GM23338 (cell line): Measurements from ENCODE around the gene GPATCH2. TPM values are rescaled to one million over a fixed set of nuclear protein-coding genes. Genes with fewer than 3 reads are reported as not detected.

ENCODE experiments used
- ATAC-seq: fragments of 200-7000 bp; cut with Tn5 transposase; 3 replicates; pipeline ENCODE4 v1.9.1; 2020
- DNase-seq: peaks from one replicate; pipeline ENCODE4 v3.0.0-alpha.2; 2015; ENCODE audit warnings: low spot score
- H2AFZ ChIP-seq: fragments of 200-600 bp; sonication (generic); 2 replicates; pipeline ENCODE4 v1.8.0; 2016; ENCODE audit warnings: antibody characterized with exemption, mild to moderate bottlenecking, moderate library complexity
- H3F3A ChIP-seq: fragments of 200-600 bp; sonication (generic); replicated peaks from 2 replicates; pipeline ENCODE4 v1.8.0; 2017; ENCODE audit warnings: antibody characterized with exemption, mixed run types, low read depth
- H3K27ac ChIP-seq: fragments of 200-600 bp; sonication (generic); 2 replicates; pipeline ENCODE4 v1.6.1; 2016; ENCODE audit warnings: low read depth
- H3K27me3 ChIP-seq: fragments of 200-600 bp; sonication (generic); 2 replicates; pipeline ENCODE4 v1.8.0; 2016; ENCODE audit warnings: mild to moderate bottlenecking, mixed run types, moderate library complexity; ENCODE audit not compliant: insufficient read depth
- H3K36me3 ChIP-seq: fragments of 200-600 bp; sonication (generic); 2 replicates; pipeline ENCODE4 v1.8.0; 2016; ENCODE audit warnings: mild to moderate bottlenecking; ENCODE audit not compliant: insufficient read depth
- H3K4me1 ChIP-seq: fragments of 200-600 bp; sonication (generic); 2 replicates; pipeline ENCODE4 v1.8.0; 2016; ENCODE audit warnings: mild to moderate bottlenecking, moderate library complexity; ENCODE audit not compliant: insufficient read depth
- H3K4me2 ChIP-seq: fragments of 200-600 bp; sonication (generic); 2 replicates; pipeline ENCODE4 v1.7.1; 2017; ENCODE audit warnings: mixed run types
- H3K4me3 ChIP-seq: fragments of 200-600 bp; sonication (generic); 2 replicates; pipeline ENCODE4 v1.6.1; 2016; ENCODE audit warnings: mixed run types
- H3K79me2 ChIP-seq: fragments of 200-600 bp; sonication (generic); replicated peaks from 2 replicates; pipeline ENCODE4 v1.8.0; 2017; ENCODE audit warnings: mild to moderate bottlenecking; ENCODE audit not compliant: insufficient read depth
- H3K9me2 ChIP-seq: fragments of 200-600 bp; sonication (generic); 2 replicates; pipeline ENCODE4 v1.8.0; 2017; ENCODE audit not compliant: insufficient read depth
- H4K20me1 ChIP-seq: fragments of 200-600 bp; sonication (generic); replicated peaks from 2 replicates; pipeline ENCODE4 v1.8.0; 2017; ENCODE audit warnings: mild to moderate bottlenecking; ENCODE audit not compliant: insufficient read depth
- H3K27ac Mint-ChIP-seq: 2 replicates; pipeline ENCODE4 v1.8.0; 2020; ENCODE audit warnings: inconsistent platforms, mild to moderate bottlenecking, moderate library complexity, mixed read lengths
- H3K27me3 Mint-ChIP-seq: 3 replicates; pipeline ENCODE4 v1.8.0; 2022; ENCODE audit warnings: low read depth, mild to moderate bottlenecking, moderate library complexity, mixed read lengths, inconsistent platforms; ENCODE audit not compliant: insufficient read depth, poor library complexity
- H3K36me3 Mint-ChIP-seq: 3 replicates; pipeline ENCODE4 v1.8.0; 2021; ENCODE audit warnings: low read depth, mild to moderate bottlenecking, inconsistent platforms, moderate library complexity, mixed read lengths
- H3K4me1 Mint-ChIP-seq: 3 replicates; pipeline ENCODE4 v1.8.0; 2020; ENCODE audit warnings: mild to moderate bottlenecking, inconsistent platforms, mixed read lengths
- H3K4me3 Mint-ChIP-seq: 3 replicates; pipeline ENCODE4 v1.8.0; 2021; ENCODE audit warnings: moderate library complexity, mild to moderate bottlenecking, inconsistent platforms, mixed read lengths
- H3K9me3 Mint-ChIP-seq: 3 replicates; pipeline ENCODE4 v1.8.0; 2020; ENCODE audit warnings: moderate library complexity, mild to moderate bottlenecking, inconsistent platforms, mixed read lengths
- CREB1 ChIP-seq: fragments of 250-450 bp; sonication (Bioruptor Pico); IDR thresholded peaks from 2 replicates; pipeline ENCODE4 v1.5.0; 2020; ENCODE audit warnings: low read depth, mild to moderate bottlenecking, moderate library complexity
- EZH2 ChIP-seq: fragments of 200-600 bp; sonication (generic); IDR thresholded peaks from one replicate; pipeline ENCODE4 v1.8.0; 2017; ENCODE audit warnings: antibody characterized with exemption, mild to moderate bottlenecking, low read depth; ENCODE audit not compliant: unreplicated experiment
- EZH2phosphoT487 ChIP-seq: fragments of 200-600 bp; sonication (generic); IDR thresholded peaks from one replicate; pipeline ENCODE4 v1.8.1; 2018; ENCODE audit warnings: antibody characterized with exemption; ENCODE audit not compliant: unreplicated experiment
- JUNB ChIP-seq: IDR thresholded peaks from one replicate; pipeline ENCODE4 v1.6.1; 2016; ENCODE audit warnings: antibody characterized with exemption; ENCODE audit not compliant: unreplicated experiment
- NANOG ChIP-seq: IDR thresholded peaks from 2 replicates; pipeline ENCODE4 v1.6.1; 2016; ENCODE audit warnings: antibody characterized with exemption, borderline replicate concordance
- POLR2AphosphoS5 ChIP-seq: IDR thresholded peaks from 2 replicates; pipeline ENCODE4 v1.6.1; 2016; ENCODE audit warnings: antibody characterized with exemption, low read depth
- STAT1 ChIP-seq: IDR thresholded peaks from one replicate; pipeline ENCODE4 v1.6.1; 2016; ENCODE audit warnings: antibody characterized with exemption; ENCODE audit not compliant: unreplicated experiment
- ZNF114 ChIP-seq: fragments of 250-450 bp; sonication (Bioruptor Pico); IDR thresholded peaks from 2 replicates; pipeline ENCODE4 v1.5.0; 2020; ENCODE audit warnings: mild to moderate bottlenecking, moderate library complexity
- ZNF331 ChIP-seq: fragments of 250-450 bp; sonication (Bioruptor Pico); IDR thresholded peaks from 2 replicates; pipeline ENCODE4 v1.5.0; 2020; ENCODE audit warnings: low read depth, mild to moderate bottlenecking, moderate library complexity
- polyA plus RNA-seq: library from polyadenylated mRNA; unstranded; fragments of >200 nt; fragmentation: Nextera tagmentation; extraction: Ambion mirVana; gene quantifications from 2 replicates; pipeline ENCODE4 v1.2.1, GENCODE V29; 2016
- total RNA-seq: library from RNA; depleted of rRNA; stranded (reverse); fragments of >200 nt; shearing (Covaris generic); gene quantifications from 2 replicates; pipeline ENCODE4 v1.2.3, GENCODE V29; 2014
- TF ChIP-seq, protein P1 (sequence below): IDR thresholded peaks from 2 replicates; pipeline ENCODE4 v1.6.1; 2016; ENCODE audit warnings: antibody characterized with exemption
- TF ChIP-seq, protein P2 (sequence below): IDR thresholded peaks from one replicate; pipeline ENCODE4 v1.6.1; 2018; ENCODE audit warnings: antibody characterized with exemption; ENCODE audit not compliant: unreplicated experiment
- TF ChIP-seq, protein P3 (sequence below): fragments of 250-450 bp; sonication (Bioruptor Pico); IDR thresholded peaks from 2 replicates; pipeline ENCODE4 v1.5.0; 2020; ENCODE audit warnings: mild to moderate bottlenecking, moderate library complexity
- TF ChIP-seq, protein P4 (sequence below), 2 experiments: fragments of 200-600 bp in 1 of 2; sonication (generic) in 1 of 2; conservative IDR thresholded peaks; 2 replicates each; pipeline versions ENCODE4 v1.5.1 to v1.6.1; 2016 to 2017; ENCODE audit warnings: antibody characterized with exemption in 2 of 2, low read depth in 2 of 2, mild to moderate bottlenecking in 2 of 2, moderate library complexity in 1 of 2

GPATCH2 gene
- total and polyA plus RNA-seq, 2 experiments from 2014 or later, result 12.3 to 26.7 TPM

DNA sequence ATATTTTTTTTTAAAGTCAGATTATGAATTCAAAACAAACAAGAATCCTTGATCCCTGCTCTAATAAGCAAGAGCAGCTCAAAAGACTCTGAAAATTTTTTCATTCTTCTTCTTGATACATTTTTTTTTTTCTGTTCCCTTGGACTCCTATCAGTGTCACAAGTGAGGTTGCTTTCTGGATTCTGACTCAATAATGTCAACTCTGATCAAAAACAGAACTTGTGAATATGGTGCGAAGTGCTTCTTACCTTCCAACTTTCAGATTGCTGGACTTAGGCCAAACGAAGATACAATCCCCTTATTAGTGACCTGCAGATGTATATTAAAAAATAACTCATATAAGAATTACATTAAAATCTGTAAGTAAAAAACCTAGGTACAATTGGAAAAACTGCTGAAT, 136.1 kb downstream of the GPATCH2 start:
- Mint-ChIP-seq H3K27me3 (no peaks in the 10 kb centered on the region), H3K36me3 (no peaks in the 10 kb centered on the region), H3K4me1 (peaks cover 9% of the 10 kb centered on the region; the same call in 2 of the 3 replicates), H3K9me3 (no peaks in the 10 kb centered on the region), H3K27ac (no peak overlapping the region), H3K4me3 (no peak overlapping the region)
- no peak for DNase-seq
- H3K4me3 ChIP-seq, result no peak overlapping the region
- no peak overlapping the region for H2AFZ ChIP-seq
- no peaks in the 10 kb centered on the region for H3K27me3 ChIP-seq
- H3K36me3 ChIP-seq, result no peaks in the 10 kb centered on the region
- H3K9me2 ChIP-seq, result no peaks in the 10 kb centered on the region
- H3K4me2 ChIP-seq, result no peak overlapping the region
- H3K4me1 ChIP-seq, result peaks cover 11% of the 10 kb centered on the region; the same call in 1 of the 2 replicates
- no peaks in the 10 kb centered on the region for H3K79me2 ChIP-seq
- TF ChIP-seq, protein P1, sequence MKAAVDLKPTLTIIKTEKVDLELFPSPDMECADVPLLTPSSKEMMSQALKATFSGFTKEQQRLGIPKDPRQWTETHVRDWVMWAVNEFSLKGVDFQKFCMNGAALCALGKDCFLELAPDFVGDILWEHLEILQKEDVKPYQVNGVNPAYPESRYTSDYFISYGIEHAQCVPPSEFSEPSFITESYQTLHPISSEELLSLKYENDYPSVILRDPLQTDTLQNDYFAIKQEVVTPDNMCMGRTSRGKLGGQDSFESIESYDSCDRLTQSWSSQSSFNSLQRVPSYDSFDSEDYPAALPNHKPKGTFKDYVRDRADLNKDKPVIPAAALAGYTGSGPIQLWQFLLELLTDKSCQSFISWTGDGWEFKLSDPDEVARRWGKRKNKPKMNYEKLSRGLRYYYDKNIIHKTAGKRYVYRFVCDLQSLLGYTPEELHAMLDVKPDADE, result no peak
- TF ChIP-seq CREB1 (CRISPR knock-in tag) (no peak), ZNF114 (no peak), NANOG (no peak), JUNB (no peak), ZNF331 (CRISPR knock-in tag) (no peak), EZH2phosphoT487 (no peak), POLR2AphosphoS5 (no peak), STAT1 (no peak), EZH2 (no peak)
- TF ChIP-seq, protein P2, sequence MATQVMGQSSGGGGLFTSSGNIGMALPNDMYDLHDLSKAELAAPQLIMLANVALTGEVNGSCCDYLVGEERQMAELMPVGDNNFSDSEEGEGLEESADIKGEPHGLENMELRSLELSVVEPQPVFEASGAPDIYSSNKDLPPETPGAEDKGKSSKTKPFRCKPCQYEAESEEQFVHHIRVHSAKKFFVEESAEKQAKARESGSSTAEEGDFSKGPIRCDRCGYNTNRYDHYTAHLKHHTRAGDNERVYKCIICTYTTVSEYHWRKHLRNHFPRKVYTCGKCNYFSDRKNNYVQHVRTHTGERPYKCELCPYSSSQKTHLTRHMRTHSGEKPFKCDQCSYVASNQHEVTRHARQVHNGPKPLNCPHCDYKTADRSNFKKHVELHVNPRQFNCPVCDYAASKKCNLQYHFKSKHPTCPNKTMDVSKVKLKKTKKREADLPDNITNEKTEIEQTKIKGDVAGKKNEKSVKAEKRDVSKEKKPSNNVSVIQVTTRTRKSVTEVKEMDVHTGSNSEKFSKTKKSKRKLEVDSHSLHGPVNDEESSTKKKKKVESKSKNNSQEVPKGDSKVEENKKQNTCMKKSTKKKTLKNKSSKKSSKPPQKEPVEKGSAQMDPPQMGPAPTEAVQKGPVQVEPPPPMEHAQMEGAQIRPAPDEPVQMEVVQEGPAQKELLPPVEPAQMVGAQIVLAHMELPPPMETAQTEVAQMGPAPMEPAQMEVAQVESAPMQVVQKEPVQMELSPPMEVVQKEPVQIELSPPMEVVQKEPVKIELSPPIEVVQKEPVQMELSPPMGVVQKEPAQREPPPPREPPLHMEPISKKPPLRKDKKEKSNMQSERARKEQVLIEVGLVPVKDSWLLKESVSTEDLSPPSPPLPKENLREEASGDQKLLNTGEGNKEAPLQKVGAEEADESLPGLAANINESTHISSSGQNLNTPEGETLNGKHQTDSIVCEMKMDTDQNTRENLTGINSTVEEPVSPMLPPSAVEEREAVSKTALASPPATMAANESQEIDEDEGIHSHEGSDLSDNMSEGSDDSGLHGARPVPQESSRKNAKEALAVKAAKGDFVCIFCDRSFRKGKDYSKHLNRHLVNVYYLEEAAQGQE, result no peak
- TF ChIP-seq, protein P3, sequence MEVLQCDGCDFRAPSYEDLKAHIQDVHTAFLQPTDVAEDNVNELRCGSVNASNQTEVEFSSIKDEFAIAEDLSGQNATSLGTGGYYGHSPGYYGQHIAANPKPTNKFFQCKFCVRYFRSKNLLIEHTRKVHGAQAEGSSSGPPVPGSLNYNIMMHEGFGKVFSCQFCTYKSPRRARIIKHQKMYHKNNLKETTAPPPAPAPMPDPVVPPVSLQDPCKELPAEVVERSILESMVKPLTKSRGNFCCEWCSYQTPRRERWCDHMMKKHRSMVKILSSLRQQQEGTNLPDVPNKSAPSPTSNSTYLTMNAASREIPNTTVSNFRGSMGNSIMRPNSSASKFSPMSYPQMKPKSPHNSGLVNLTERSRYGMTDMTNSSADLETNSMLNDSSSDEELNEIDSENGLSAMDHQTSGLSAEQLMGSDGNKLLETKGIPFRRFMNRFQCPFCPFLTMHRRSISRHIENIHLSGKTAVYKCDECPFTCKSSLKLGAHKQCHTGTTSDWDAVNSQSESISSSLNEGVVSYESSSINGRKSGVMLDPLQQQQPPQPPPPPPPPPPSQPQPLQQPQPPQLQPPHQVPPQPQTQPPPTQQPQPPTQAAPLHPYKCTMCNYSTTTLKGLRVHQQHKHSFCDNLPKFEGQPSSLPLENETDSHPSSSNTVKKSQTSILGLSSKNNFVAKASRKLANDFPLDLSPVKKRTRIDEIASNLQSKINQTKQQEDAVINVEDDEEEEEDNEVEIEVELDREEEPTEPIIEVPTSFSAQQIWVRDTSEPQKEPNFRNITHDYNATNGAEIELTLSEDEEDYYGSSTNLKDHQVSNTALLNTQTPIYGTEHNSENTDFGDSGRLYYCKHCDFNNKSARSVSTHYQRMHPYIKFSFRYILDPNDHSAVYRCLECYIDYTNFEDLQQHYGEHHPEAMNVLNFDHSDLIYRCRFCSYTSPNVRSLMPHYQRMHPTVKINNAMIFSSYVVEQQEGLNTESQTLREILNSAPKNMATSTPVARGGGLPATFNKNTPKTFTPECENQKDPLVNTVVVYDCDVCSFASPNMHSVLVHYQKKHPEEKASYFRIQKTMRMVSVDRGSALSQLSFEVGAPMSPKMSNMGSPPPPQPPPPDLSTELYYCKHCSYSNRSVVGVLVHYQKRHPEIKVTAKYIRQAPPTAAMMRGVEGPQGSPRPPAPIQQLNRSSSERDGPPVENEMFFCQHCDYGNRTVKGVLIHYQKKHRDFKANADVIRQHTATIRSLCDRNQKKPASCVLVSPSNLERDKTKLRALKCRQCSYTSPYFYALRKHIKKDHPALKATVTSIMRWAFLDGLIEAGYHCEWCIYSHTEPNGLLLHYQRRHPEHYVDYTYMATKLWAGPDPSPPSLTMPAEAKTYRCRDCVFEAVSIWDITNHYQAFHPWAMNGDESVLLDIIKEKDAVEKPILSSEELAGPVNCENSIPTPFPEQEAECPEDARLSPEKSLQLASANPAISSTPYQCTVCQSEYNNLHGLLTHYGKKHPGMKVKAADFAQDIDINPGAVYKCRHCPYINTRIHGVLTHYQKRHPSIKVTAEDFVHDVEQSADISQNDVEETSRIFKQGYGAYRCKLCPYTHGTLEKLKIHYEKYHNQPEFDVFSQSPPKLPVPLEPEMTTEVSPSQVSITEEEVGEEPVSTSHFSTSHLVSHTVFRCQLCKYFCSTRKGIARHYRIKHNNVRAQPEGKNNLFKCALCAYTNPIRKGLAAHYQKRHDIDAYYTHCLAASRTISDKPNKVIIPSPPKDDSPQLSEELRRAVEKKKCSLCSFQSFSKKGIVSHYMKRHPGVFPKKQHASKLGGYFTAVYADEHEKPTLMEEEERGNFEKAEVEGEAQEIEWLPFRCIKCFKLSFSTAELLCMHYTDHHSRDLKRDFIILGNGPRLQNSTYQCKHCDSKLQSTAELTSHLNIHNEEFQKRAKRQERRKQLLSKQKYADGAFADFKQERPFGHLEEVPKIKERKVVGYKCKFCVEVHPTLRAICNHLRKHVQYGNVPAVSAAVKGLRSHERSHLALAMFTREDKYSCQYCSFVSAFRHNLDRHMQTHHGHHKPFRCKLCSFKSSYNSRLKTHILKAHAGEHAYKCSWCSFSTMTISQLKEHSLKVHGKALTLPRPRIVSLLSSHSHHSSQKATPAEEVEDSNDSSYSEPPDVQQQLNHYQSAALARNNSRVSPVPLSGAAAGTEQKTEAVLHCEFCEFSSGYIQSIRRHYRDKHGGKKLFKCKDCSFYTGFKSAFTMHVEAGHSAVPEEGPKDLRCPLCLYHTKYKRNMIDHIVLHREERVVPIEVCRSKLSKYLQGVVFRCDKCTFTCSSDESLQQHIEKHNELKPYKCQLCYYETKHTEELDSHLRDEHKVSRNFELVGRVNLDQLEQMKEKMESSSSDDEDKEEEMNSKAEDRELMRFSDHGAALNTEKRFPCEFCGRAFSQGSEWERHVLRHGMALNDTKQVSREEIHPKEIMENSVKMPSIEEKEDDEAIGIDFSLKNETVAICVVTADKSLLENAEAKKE (CRISPR knock-in tag), result no peak
- TF ChIP-seq, protein P4, sequence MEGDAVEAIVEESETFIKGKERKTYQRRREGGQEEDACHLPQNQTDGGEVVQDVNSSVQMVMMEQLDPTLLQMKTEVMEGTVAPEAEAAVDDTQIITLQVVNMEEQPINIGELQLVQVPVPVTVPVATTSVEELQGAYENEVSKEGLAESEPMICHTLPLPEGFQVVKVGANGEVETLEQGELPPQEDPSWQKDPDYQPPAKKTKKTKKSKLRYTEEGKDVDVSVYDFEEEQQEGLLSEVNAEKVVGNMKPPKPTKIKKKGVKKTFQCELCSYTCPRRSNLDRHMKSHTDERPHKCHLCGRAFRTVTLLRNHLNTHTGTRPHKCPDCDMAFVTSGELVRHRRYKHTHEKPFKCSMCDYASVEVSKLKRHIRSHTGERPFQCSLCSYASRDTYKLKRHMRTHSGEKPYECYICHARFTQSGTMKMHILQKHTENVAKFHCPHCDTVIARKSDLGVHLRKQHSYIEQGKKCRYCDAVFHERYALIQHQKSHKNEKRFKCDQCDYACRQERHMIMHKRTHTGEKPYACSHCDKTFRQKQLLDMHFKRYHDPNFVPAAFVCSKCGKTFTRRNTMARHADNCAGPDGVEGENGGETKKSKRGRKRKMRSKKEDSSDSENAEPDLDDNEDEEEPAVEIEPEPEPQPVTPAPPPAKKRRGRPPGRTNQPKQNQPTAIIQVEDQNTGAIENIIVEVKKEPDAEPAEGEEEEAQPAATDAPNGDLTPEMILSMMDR (conservative IDR thresholded peaks at IDR 0.05; ENCODE audit: low read depth in 2 of 2), result no peak
- H3K27ac ChIP-seq, result no peak overlapping the region
- no peaks in the 10 kb centered on the region for H3F3A ChIP-seq
- no peaks in the 10 kb centered on the region for H4K20me1 ChIP-seq
- ATAC-seq, result no peak
